HG03064 (cell line): ENCODE measurements around the gene AGER.
"Not testable (repeated sequence)": the region's sequence is repeated elsewhere in the genome, so short reads cannot be mapped to it uniquely, and the experiment has no call there.

Source experiments
- ATAC-seq: cut with Tn5 transposase; IDR thresholded peaks from one replicate; pipeline ENCODE4 v1.9.1; 2021; ENCODE audit warnings: low read depth; ENCODE audit not compliant: unreplicated experiment

Gene AGER

GRCh38 chr6:32184084-32184640 is at the start of gene AGER:
Gene AGER, minus strand, starts transcription at chr6:32184253. Its CDS starts 31 bp downstream, at chr6:32184222.
- no peak for ATAC-seq

- no peak for ATAC-seq
These were observed 42.4 kb upstream of the AGER start for GRCh38 chr6:32226434-32226833.

GRCh38 chr6:32224696-32225095 is 40.6 kb upstream of the AGER start:
- no peak for ATAC-seq

GRCh38 chr6:32223258-32224235 is 39.5 kb upstream of the AGER start, which contains the start of gene NOTCH4:
Gene NOTCH4, minus strand, starts transcription at chr6:32224067. Its CDS starts 139 bp downstream, at chr6:32223928.
- ATAC-seq, result no peak

GRCh38 chr6:32222333-32223230 is 38.5 kb upstream of the AGER start:
- ATAC-seq, result no peak

GRCh38 chr6:32220021-32220420 is 36.0 kb upstream of the AGER start:
- ATAC-seq, result no peak

- ATAC-seq, result no peak
These were observed 34.1 kb upstream of the AGER start for GRCh38 chr6:32218167-32218566.

GRCh38 chr6:32216998-32217397 is 32.9 kb upstream of the AGER start:
- no peak for ATAC-seq

- no peak for ATAC-seq
These were observed 32.2 kb upstream of the AGER start for GRCh38 chr6:32216285-32216684.

GRCh38 chr6:32215617-32216016 is 31.6 kb upstream of the AGER start:
- no peak for ATAC-seq

GRCh38 chr6:32214126-32214525 is 30.1 kb upstream of the AGER start:
- no peak for ATAC-seq

GRCh38 chr6:32213649-32214048 is 29.6 kb upstream of the AGER start:
- ATAC-seq, result no peak

- no peak for ATAC-seq
These were observed 28.2 kb upstream of the AGER start for GRCh38 chr6:32212076-32212760.

GRCh38 chr6:32211432-32211831 is 27.4 kb upstream of the AGER start:
- ATAC-seq, result not testable (repeated sequence)

GRCh38 chr6:32210191-32210601 is 26.1 kb upstream of the AGER start:
- ATAC-seq, result no peak

GRCh38 chr6:32208996-32209395 is 24.9 kb upstream of the AGER start:
- no peak for ATAC-seq

GRCh38 chr6:32204268-32204715 is 20.2 kb upstream of the AGER start:
- no peak for ATAC-seq

- ATAC-seq, result no peak
These were observed 19.6 kb upstream of the AGER start for GRCh38 chr6:32203426-32204267.

- no peak for ATAC-seq
These were observed 18.1 kb upstream of the AGER start for GRCh38 chr6:32202186-32202585.
